OCI-LY7 (cell line): Measurements from ENCODE around the gene KCNH6. TPM values are rescaled to one million over a fixed set of nuclear protein-coding genes. Genes with fewer than 3 reads are reported as not detected.

Experiments used
- BruUV-seq: library from RNA; stranded (reverse); fragments of 400-500 nt; replicated peaks from 2 replicates; lab custom pipeline; 2021; lab: Mats Ljungman, UMichigan
- CTCF ChIA-PET: fragments of 300-600 bp; sonication (Branson Sonifier 250); formaldehyde crosslinking; loops from one replicate; lab custom pipeline; 2022; ENCODE audit warnings: antibody characterized with exemption; ENCODE audit not compliant: unreplicated experiment; lab: Charles Lee
- POLR2A ChIA-PET: fragments of 300-600 bp; sonication (Branson Sonifier 250); formaldehyde crosslinking; loops from one replicate; lab custom pipeline; 2022; ENCODE audit warnings: antibody characterized with exemption; lab: Charles Lee
- DNase-seq: peaks from one replicate; pipeline ENCODE4 v3.0.0-alpha.2; 2015; ENCODE audit warnings: low spot score
- H2AFZ ChIP-seq: fragments of 200-600 bp; sonication (generic), shearing (Covaris generic); 2 replicates; pipeline ENCODE4 v1.6.1; 2014; ENCODE audit warnings: mild to moderate bottlenecking, antibody characterized with exemption, low read length, moderate library complexity
- H3K27ac ChIP-seq: fragments of 200-600 bp; sonication (generic); 2 replicates; pipeline ENCODE4 v1.5.1; 2014; ENCODE audit warnings: mixed run types, low read depth, mild to moderate bottlenecking, moderate library complexity, low read length, inconsistent platforms; ENCODE audit not compliant: poor library complexity, severe bottlenecking
- H3K36me3 ChIP-seq: fragments of 200-600 bp; sonication (generic); 2 replicates; pipeline ENCODE4 v1.6.1; 2014; ENCODE audit warnings: mild to moderate bottlenecking, antibody characterized with exemption, low read length, moderate library complexity, mixed read lengths; ENCODE audit not compliant: insufficient read depth
- H3K4me1 ChIP-seq: fragments of 200-600 bp; sonication (generic); 2 replicates; pipeline ENCODE4 v1.5.1; 2014; ENCODE audit warnings: mild to moderate bottlenecking, low read length; ENCODE audit not compliant: insufficient read depth, poor library complexity, severe bottlenecking
- H3K4me2 ChIP-seq: fragments of 200-600 bp; sonication (generic); 2 replicates; pipeline ENCODE4 v1.6.1; 2014; ENCODE audit warnings: mild to moderate bottlenecking, low read length
- H3K4me3 ChIP-seq: fragments of 200-600 bp; sonication (generic); 2 replicates; pipeline ENCODE4 v1.5.1; 2014; ENCODE audit warnings: mild to moderate bottlenecking, low read depth, low read length; ENCODE audit not compliant: poor library complexity, severe bottlenecking
- H3K79me2 ChIP-seq: fragments of 200-600 bp; sonication (generic); 2 replicates; pipeline ENCODE4 v1.6.1; 2016; ENCODE audit warnings: low read depth, mild to moderate bottlenecking, low read length, moderate library complexity, mixed read lengths; ENCODE audit not compliant: insufficient read depth
- H3K9me2 ChIP-seq: fragments of 200-600 bp; sonication (generic); 2 replicates; pipeline ENCODE4 v1.6.1; 2016; ENCODE audit warnings: mild to moderate bottlenecking, low read length, mixed read lengths; ENCODE audit not compliant: insufficient read depth
- H3K9me3 ChIP-seq: fragments of 200-600 bp; sonication (generic); 2 replicates; pipeline ENCODE4 v1.6.1; 2014; ENCODE audit warnings: mild to moderate bottlenecking, mixed run types, low read length, mixed read lengths
- H4K20me1 ChIP-seq: fragments of 200-600 bp; sonication (generic); 2 replicates; pipeline ENCODE4 v1.6.1; 2014; ENCODE audit warnings: mild to moderate bottlenecking, antibody characterized with exemption, low read length, moderate library complexity, mixed read lengths; ENCODE audit not compliant: insufficient read depth
- EZH2phosphoT487 ChIP-seq: fragments of 200-600 bp; sonication (generic); IDR thresholded peaks from 2 replicates; pipeline ENCODE4 v1.6.1; 2018; ENCODE audit warnings: low read depth, borderline replicate concordance, mild to moderate bottlenecking, mixed run types, antibody characterized with exemption, low read length, moderate library complexity, mixed read lengths
- intact Hi-C: fragments of 100-400 bp; cut with micrococcal nuclease; formaldehyde crosslinking; loops from one replicate; pipeline ENCODE4 v1.10.0; 2022; ENCODE audit not compliant: unreplicated experiment
- total RNA-seq, 2 experiments: library from RNA; depleted of rRNA in 1 of 2; stranded (reverse); fragments of >200 nt in 1 of 2; shearing (Covaris generic) in 1 of 2; gene quantifications; 2 replicates each; pipeline ENCODE4 v1.2.3, GENCODE V29; 2014 to 2022
- TF ChIP-seq, protein P1 (sequence below): fragments of 200-600 bp; sonication (generic); conservative IDR thresholded peaks from 2 replicates; pipeline ENCODE4 v1.5.1; 2014; ENCODE audit warnings: mild to moderate bottlenecking, antibody characterized with exemption, low read length, moderate library complexity, mixed read lengths

Gene KCNH6
- total RNA-seq, 2 experiments from 2014 or later: not detected

DNA sequence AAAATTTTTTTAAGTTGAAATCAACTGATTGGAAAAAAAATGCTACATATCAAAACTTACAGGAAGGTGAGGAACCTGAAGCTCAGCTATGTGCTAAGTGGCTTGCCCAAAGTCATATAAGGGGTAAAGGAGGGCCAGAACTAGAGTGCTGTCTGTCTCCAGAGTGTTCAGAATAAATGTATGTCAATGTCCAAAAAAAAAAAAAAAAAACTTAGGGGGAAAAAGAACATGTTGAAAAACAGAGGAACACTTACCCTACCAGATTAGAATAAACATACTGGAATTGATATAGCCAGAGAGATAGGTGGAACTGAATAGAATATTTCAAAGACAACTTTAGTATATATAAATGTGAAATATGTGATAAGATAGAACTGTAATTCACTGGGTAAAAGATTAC, 38.7 kb downstream of the KCNH6 start:
- Histone ChIP-seq H3K9me2 (no peaks in the 10 kb centered on the region), H3K4me2 (no peak overlapping the region), H4K20me1 (peaks cover 10% of the 10 kb centered on the region; the same call in 1 of the 2 replicates), H3K4me3 (no peak overlapping the region), H3K9me3 (no peaks in the 10 kb centered on the region), H3K79me2 (peaks cover 89% of the 10 kb centered on the region), H3K36me3 (peaks cover 23% of the 10 kb centered on the region), H2AFZ (no peak overlapping the region), H3K4me1 (no peaks in the 10 kb centered on the region), H3K27ac (no peak overlapping the region)
- TF ChIP-seq, protein P1, sequence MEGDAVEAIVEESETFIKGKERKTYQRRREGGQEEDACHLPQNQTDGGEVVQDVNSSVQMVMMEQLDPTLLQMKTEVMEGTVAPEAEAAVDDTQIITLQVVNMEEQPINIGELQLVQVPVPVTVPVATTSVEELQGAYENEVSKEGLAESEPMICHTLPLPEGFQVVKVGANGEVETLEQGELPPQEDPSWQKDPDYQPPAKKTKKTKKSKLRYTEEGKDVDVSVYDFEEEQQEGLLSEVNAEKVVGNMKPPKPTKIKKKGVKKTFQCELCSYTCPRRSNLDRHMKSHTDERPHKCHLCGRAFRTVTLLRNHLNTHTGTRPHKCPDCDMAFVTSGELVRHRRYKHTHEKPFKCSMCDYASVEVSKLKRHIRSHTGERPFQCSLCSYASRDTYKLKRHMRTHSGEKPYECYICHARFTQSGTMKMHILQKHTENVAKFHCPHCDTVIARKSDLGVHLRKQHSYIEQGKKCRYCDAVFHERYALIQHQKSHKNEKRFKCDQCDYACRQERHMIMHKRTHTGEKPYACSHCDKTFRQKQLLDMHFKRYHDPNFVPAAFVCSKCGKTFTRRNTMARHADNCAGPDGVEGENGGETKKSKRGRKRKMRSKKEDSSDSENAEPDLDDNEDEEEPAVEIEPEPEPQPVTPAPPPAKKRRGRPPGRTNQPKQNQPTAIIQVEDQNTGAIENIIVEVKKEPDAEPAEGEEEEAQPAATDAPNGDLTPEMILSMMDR: no peak
- no peak for TF ChIP-seq EZH2phosphoT487
- DNase-seq: no peak
- CTCF ChIA-PET: no interaction called here
- POLR2A ChIA-PET: interaction anchor here (0.6 to 1.7 kb wide), 2 partner anchors 10 to 130 kb away, joined by 3 to 4 read pairs; no protein-coding TSS in a partner anchor
- no TSS peak for BruUV-seq
- intact Hi-C loops: no loop called here

DNA sequence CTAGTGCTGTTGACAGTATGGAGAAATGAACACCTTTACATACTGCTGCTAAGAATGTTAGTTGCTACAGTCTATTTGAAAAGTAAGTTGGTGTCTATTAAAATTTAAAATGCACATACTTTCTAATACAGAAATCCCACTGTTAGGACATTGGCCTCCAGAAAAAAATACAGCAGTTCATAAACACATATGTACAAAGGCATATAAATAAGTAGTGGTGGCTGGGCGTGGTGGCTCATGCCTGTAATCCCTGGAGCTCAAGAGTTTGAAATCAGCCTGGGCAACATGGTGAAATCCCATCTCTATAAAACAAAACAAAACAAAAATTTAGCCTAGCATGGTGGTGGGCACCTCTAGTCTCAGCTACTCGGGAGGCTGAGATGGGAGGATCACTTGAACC, 40.2 kb downstream of the KCNH6 start:
- Histone ChIP-seq H3K79me2 (peaks cover 85% of the 10 kb centered on the region), H3K9me2 (no peaks in the 10 kb centered on the region), H3K9me3 (no peaks in the 10 kb centered on the region), H3K4me2 (no peak overlapping the region), H3K4me3 (no peak overlapping the region), H3K36me3 (0 out of 2 replicates have a peak, but pooled peaks cover 9% of the 10 kb centered on the region), H2AFZ (no peak overlapping the region), H3K27ac (no peak overlapping the region), H3K4me1 (no peaks in the 10 kb centered on the region), H4K20me1 (peaks cover 10% of the 10 kb centered on the region; the same call in 1 of the 2 replicates)
- intact Hi-C loops: no loop called here
- TF ChIP-seq EZH2phosphoT487: no peak
- TF ChIP-seq, protein P1: no peak
- POLR2A ChIA-PET: interaction anchor here (1.7 kb wide), 1 partner anchor 11 kb away, joined by 4 read pairs; no protein-coding TSS in a partner anchor
- CTCF ChIA-PET: no interaction called here
- no TSS peak for BruUV-seq
- no peak for DNase-seq

DNA sequence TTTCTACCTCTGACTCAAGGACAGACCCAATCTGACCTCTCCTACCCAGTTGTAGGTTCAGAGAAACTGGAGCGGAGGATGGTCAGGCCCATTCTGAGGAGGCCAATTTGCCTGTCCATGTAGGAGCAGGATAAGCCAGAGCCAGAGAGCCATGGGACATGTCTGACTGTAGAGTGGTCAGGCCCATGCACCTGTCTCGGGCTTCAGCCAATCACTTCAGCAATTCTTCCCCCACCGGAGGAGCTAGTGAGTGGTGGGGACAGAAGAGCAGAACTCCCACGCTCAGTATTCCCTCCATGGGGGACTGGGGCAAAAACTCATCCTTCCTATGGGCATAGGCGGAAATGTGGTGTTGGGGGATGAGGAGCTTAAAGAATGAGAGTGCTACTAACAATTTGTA, 41.4 kb downstream of the KCNH6 start:
- Histone ChIP-seq H3K27ac (no peak overlapping the region), H3K9me3 (no peaks in the 10 kb centered on the region), H3K4me3 (no peak overlapping the region), H3K79me2 (peaks cover 86% of the 10 kb centered on the region), H3K36me3 (peaks cover 21% of the 10 kb centered on the region), H3K4me1 (no peaks in the 10 kb centered on the region), H2AFZ (no peak overlapping the region), H3K9me2 (no peaks in the 10 kb centered on the region), H3K4me2 (no peak overlapping the region), H4K20me1 (peaks cover 10% of the 10 kb centered on the region; the same call in 1 of the 2 replicates)
- intact Hi-C loops: no loop called here
- CTCF ChIA-PET: no interaction called here
- BruUV-seq: no TSS peak
- TF ChIP-seq EZH2phosphoT487: no peak
- TF ChIP-seq, protein P1: no peak
- no peak for DNase-seq
- POLR2A ChIA-PET: no interaction called here
